GM12891 (cell line): ENCODE data around the gene TCEA2.

ENCODE experiments used
- PAX5 ChIP-seq: IDR thresholded peaks from 2 replicates; pipeline ENCODE4 v1.6.1; 2011; ENCODE audit warnings: low read length, moderate library complexity, mild to moderate bottlenecking; ENCODE audit not compliant: insufficient read depth, severe bottlenecking
- POLR2A ChIP-seq: IDR thresholded peaks from 2 replicates; pipeline ENCODE4 v1.6.1; 2011; ENCODE audit warnings: low read depth, low read length, control low read depth
- POLR2AphosphoS5 ChIP-seq: IDR thresholded peaks from 2 replicates; pipeline ENCODE4 v1.6.1; 2011; ENCODE audit warnings: low read depth, low read length, control low read depth
- SPI1 ChIP-seq: IDR thresholded peaks from 2 replicates; pipeline ENCODE4 v1.6.1; 2011; ENCODE audit warnings: low read depth, low read length, control low read depth
- TAF1 ChIP-seq: IDR thresholded peaks from 2 replicates; pipeline ENCODE4 v1.6.1; 2011; ENCODE audit warnings: low read depth, low read length, control low read depth

DNA sequence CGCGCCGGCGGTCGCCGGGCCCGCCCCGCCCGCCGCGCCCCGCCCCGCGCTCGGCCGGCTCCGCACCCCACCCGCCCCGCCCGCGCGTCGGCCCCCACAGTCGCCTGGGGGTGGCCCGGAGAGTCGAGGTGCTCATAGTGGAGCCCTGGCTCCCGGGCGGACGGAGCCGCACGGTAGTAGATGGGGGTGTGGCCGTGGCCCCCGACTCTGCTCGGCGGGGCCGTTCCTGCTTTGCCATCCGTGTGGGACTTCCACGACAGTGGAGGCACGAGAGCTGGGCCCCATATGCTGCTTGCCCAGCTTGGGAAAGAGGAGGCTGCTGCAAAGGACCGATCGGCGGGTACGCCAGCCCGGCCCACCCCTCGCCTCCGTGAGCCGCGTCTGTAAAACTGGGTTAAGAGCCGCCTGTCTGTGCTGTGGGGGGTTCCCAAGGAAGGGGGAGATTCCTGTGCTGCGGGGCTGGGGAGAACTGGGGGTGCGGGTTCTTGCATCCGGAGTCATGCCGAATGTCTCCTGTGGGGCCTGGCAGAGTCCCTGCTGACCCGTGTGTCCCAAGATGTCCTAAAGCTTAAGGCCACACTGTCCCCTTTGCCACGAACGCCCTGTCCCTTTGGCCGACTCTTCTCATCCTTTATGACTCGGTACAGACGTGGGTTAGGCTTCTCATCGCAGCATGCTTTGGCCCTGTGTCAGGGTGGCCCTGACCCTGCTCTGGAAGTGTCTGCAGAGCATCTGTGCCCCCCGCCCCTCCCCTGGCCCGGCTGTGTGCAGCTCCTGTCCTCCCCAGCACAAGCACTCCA lies 17.2 kb downstream of the TCEA2 start, which contains the start of gene OPRL1:
- TF ChIP-seq POLR2AphosphoS5 (no peak), POLR2A (no peak), TAF1 (no peak), SPI1 (no peak), PAX5 (no peak)
